Pons (tissue), 1 donor: Measurements from ENCODE around the gene TMEM163.

Source experiments
- DNase-seq: peaks from one replicate; pipeline ENCODE4 v3.0.0-alpha.2; 2016; ENCODE audit warnings: low spot score

The TMEM163 gene

DNA sequence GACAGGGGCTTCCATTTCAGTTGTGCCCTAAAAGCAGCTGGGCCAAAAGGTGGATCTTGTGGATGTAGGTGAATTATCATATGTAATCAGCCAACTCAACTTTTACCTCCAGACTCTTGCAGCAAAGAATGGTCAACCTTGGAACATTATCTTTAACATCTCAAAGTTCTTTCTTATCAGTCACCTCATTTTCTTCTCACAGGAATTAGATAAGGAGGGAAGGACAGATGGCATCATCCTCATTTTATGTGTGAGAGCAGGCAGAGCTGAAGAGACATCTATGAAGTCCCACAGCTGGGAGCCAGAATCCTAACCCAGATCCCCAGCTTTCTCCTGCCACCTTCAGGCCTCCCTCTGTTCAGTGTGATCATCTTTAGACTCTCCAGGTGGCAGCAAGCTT lies 282.9 kb downstream of the TMEM163 start:
- no peak for DNase-seq

DNA sequence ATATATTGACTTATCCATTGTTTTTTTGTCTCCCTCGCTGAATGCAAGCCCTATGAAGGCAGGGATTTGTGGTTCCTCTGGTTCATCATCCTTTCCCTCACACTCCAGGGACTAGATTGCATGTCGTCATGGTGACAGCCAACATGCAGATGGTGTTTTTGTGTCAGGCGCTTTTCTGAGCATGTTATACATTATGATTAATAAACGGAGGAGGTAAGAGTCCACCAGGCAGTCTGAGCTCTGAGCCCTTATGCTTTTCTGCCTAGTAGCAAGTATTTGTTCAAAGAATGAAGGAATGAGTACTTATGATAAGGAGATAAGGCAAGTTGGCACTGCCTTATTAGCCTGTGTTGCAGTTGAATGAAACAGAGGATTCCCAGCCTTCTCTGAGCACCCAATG lies 283.3 kb downstream of the TMEM163 start:
- no peak for DNase-seq

DNA sequence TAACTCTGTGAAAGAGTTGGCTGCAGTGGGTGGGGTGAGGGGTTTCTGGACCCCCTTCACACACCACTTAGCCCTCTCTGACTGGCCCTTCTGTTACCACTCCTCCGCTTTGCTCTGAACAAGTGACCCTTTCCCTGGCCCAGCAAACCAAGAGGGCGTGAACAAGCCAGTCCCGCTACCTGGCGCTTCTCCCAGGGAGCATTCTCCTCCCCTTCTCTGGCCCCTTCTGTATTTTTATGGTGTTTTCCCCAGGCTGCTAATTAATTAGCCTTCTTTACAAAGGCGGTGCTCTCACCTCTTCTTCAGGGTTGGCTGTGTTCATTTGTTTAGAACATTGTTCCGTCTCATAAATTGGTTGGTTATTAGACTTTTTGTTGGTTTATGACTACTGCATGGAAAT lies 284.8 kb downstream of the TMEM163 start:
- no peak for DNase-seq

DNA sequence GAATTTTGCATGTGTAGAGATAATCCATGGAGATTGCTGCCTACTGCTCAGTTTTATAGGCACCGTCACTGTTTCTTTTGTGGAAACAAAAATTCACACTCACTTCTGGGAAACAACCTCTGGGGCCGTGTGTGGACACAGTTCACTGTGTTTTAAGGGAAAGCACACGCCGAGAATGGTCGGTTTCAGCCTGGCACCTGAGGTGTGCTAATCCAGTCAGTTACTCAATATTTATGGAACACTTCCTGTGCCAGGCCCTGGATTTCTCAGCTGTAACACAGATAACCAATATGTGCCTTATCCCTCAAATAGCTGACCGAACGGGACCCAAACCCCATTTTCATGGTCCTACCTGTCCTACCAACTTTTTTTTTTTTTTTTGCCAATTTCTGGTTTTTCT lies 285.3 kb downstream of the TMEM163 start:
- DNase-seq: no peak

DNA sequence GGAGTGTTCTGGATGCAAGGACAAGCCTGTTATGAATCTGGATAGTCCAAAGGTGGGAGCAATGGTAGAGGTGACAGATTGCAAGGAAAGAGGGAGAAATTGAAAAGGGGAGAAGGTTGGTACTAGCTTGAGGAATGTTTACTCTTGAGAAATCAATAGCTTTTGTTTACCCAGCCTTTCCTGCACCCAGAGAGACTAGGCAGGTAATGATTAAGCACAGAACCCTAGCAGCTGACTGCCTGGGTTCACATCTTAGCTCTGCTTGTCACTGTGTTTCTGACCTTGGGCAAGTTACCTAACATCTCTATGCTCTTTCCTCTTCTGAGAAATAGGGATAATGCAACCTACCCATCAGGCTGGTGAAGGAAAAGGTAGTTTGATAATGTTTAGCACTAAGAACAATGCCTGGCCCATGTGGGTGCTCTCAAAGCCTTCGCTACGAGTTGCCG lies 286.3 kb downstream of the TMEM163 start:
- no peak for DNase-seq

DNA sequence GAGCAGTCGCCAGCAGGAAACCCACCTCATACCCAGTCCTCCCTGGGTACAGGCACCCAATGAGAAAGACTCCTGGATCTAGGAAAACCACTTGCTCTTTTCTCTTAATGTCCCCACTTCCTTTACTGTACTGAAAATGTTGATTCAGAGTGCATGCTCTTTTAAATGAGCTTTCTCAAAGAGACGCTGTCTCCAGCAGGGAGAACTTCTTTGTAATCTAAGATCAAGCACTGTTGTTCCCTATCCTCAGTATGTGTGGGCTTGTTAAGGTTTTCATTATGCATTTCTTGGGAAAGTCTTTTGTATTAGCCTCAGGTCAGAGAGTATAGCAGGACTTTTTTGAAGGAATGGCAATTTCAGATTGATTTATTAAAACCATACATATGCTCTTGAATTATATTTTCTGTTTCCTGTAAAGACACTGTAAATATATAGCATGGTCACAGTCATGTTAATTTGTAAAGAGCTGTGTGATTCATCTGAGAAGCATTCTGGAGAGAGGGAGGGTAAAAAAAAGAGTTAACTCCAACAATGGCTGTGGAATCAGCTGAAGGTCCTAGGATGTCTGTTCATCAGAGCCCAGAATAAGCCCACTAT lies 286.9 kb downstream of the TMEM163 start:
- no peak for DNase-seq

DNA sequence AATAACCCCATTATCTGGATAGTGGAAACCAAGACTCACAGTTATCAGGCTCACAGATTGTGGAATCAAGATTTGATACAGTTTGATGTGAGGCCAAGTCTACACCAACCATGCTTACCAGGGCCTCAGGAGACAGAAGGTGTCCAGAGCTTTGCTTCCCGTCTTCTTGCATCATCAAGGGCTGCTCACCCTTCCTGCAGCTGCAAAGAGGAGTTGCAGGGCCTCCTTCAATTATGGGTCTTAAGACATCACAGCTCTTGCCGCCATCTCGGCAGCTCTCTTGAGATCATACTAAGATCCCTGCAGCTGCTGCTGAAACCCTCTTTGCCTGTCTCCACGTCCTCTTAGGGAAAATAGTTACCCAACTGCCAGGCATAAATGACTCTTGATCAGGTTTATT lies 288.9 kb downstream of the TMEM163 start:
- DNase-seq: no peak

DNA sequence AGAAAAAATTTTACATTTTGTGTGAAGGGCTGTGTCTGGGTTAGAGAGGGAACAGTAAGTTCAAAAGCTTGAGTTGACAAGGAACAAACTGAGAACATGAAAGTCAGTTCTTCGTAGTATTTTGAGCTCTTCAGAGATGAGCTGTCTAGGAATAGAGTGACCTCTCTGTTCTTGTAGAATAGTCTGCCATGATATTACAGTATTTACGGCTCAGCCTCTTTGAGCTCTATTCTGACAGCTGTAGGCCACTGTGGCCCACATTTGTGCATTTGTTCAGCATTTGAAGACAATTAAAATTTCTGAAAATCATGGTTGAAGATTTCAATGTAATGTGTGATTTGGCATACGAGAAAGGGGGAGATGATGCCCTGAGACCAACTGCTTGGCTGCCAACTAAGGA lies 292.1 kb downstream of the TMEM163 start:
- no peak for DNase-seq

DNA sequence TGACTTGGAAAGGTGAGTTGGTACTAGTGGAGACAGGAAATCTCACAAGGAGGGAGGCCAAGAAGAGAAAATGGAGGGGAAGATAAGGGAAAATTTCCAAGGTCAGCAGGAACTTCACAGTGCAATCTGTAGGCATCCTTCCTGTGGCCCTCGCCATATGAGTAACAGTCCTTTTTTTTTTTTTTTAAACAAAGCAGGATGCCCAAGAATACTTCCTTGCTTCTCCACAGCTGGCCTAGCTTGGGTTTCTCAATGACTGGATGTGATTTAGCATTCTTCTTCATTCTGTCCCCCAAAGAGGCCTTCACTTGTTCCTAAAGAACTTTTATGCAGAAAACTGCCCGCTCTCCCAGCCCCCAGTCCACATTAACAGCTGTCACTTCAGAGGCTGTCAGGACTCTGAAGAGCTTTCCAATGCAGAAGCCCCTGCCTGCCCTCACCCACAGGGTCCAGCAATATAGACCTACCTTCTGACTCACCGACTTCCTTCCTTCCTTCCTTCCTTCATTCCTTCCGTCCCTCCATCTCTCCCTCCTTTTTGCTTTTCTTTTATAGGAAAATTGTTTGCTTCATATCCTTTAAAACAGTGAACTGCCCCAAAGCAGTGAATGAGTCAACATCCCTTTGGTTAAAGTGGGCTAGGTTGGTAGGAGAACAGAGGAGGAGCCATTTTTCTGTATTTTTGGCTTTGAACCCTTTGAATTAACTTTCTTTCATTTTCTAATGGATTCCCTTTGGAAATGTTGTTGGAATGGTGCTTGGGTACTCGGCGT lies 292.9 kb downstream of the TMEM163 start:
- DNase-seq: no peak

DNA sequence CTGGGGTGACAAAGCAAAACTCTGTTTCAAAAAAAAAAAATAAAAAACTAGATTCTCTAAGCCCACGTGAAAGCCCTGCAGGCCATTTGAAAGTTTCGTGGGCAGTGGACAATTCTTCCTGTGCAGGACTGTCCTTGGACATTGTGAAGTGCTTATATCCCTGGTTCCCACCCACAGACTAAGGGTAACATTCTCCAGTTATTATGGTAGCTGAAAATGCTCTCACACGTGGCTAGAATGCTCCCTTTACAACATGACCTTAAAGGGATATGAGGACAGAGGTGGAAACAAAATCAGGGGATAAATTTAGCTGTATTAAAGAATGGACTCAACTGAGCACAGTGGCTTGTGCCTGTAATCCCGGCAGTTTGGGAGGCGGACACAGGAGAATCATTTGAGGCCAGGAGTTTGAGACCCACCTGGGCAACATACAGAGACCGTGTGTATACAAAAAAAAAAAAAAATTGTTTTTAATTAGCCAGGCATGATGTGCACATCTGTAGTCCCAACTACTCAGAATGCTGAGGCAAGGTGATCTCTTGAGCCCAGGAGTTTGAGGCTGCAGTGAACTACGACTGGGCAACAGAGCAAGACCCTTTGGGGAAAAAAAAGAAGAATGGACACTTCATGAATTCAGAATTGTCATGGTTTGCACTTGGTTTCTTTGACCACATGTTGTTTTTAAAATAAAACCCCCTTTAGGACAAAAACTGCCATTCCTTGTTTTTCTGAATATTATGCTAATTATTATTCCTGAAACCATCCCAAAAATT lies 297.1 kb downstream of the TMEM163 start:
- DNase-seq: no peak

DNA sequence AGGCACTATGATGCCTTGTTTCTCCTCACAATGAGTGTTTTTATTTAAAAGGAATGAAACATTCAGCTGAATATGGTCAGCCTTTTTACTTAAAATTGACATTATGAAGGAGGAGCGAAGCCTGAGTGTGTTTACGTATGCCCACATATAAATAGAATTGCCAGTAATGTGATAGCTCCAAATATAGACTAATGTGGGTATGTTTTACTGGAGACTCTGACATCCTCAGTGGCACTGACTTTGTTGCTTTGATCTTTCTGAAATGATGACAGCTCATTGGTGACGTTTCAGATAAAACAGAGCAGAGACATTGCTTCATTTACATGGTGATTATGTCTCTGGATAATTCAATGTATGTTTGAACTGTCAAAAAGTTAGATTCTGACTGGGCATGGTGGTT lies 297.9 kb downstream of the TMEM163 start:
- DNase-seq: no peak

DNA sequence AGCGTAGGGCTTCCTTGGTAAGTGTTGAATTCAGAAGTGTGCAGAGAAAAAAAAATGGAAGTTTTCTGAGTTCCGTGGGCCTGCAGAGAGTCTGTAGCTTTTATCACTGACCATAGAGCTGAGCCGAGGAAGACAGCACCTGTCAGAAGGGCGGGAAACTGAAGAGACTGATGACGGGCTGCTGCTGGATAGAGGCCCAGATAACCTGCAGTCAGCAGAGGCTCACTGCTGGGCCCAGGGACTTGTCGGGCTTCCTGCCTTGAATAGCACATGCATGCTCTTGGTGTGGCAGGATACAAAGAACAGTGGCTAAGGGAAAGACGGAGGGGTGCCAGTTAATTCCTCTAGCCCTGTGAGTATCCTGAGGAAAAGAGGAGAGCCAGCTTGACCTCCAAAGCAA lies 298.5 kb downstream of the TMEM163 start:
- peak; percentile 54 for DNase-seq

DNA sequence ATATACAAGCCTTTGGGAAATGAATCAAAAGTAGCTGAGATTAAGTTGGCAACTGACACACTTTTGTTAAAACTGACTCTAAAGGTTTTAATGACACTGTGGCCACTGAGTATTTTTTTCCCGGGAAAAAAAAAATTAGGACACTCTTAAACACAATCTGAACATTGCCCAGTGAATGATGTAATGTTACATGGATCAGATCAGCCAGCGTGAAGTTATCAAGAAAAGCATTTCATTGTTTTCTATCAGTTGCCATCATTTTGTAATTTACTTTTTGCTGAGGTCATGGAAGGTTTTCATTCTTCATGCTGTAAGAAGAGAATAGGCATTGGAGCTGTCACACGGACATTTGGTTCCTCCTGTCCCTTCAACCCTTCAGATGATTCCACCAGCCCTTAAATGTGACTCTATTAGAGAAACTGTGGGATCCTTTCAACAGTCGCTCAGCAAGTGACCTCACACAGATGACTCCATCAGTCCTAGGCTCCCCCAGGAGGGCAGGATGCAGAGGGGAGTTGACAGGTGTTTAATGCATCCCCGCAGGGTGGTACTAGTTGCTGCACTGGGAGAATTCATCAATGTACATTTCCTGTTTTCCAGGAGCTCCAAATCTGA lies 300.7 kb downstream of the TMEM163 start:
- no peak for DNase-seq

DNA sequence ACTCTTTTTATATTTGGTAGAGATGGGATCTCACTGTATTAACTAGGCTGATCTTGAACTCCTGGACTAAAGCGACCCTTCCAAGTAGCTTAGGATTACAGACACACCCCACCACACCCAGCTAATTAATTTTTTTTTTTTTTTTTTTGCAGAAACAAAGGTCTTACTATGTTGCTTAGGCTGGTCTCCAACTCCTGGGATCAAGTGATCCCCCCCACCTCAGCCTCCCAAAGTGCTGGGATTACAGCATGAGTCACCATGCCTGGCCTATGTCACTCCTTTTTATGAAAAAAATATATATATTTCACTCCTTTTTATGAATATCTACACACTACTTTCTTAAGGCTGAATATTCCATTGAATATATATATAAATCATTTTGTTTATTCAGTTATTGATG lies 302.2 kb downstream of the TMEM163 start:
- DNase-seq: no peak

DNA sequence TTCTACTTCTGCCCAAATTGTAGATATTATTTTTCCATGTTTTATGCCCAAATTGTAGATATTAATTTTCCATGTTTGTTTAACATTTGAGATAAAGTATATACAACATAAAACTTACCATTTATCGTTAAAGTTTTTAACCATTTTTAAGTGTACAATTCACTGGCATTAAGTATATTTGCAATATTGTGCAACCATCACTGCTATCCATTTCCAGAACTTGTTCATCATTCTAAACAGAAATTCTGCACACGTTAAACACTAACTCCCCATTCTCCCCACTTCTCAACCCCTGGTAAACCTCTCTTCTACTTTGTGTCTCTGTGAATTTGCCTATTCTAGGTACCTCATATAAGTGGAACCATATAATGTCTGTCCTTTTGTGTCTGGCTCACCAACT lies 302.8 kb downstream of the TMEM163 start:
- DNase-seq: no peak

DNA sequence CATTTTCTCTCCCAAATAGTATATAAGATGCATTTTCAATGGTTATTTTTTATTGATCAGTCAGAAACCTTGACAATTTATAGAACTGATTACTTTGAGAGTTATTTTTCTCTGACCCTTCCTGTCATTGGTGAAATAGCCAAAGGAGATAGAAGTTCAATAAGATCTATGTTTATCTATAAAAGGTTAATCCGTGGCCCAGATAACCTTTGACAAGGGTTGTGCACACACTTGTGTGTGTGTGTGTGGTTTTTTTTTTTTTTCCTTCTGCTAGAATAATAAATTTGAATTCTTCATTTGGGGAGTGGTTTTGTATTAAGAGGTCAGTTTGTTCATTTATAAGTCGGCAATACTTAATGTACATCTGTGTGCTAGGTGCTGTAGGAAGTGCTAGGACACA lies 304.9 kb downstream of the TMEM163 start:
- no peak for DNase-seq

DNA sequence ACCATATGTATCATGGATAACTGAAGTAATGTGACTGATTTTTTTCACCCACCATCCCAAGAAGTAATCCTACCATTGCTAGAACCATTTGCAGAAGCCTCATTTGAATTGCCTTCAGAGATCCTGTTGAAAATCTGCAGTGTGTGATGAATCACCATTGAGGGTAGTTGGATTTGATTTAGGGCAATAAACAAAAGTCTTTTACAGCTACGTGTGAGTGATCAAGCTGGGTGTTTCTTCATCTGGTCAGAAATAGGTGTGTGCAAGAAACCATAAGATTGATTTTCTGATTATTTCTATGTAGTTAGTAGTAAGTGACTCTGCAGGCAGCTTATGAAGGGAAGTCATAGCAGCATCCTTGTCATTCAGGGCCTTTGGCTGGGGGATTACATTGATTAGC lies 305.4 kb downstream of the TMEM163 start:
- no peak for DNase-seq

DNA sequence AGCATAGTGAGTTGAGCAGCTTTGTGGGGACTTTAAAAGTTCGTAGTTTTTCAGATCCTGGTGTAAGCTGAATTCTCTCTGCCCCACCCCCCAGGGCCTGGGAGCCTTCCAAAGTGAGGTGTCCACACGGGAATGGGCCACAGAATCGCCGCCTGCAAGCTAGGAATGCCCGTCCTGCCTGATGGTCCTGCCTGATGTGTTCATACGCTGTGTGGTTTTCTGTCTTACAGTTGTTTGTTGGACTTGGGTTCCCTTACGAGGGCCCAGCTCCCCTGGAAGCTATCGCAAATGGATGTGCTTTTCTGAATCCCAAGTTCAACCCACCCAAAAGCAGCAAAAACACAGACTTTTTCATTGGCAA lies 306.2 kb downstream of the TMEM163 start:
- no peak for DNase-seq

DNA sequence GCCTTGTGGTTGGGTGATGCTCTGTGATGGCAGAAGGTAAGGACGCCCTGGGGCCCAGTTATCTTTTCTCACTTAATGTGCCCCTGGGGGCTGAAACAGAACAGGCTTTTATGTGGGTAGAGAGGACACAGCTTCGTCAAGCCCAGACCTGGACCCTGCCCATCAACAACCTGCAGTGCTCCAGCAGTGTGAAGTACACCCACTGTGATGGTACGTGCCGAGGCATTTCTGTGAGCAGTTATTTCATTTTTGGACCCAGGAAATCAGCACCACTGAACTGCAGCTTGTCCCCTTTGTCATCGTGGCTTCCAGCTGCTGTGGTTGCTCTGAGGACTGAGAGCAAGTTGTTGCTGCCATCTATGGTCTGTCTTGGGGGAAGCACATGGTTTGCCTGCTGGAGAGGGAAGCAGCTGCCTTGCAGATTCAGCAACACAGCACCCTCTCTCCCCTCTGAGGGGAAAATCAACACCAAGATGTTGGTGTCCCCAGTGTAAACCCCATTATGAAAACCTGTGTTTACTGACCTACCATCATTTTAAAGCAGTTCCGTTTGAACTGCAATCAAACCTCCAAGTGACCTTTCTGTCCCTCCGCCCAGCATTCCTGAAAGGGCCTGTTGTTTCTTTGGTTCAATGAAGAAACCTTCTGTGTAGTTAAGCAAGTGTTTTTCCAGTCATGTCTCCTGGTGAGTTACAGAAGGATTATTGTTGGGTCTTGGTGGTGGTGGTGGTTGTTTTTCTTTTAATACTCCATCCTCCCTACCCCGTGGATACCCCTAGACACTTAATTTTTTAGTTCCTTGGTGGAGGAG lies 306.8 kb downstream of the TMEM163 start:
- DNase-seq: peak; percentile 99

DNA sequence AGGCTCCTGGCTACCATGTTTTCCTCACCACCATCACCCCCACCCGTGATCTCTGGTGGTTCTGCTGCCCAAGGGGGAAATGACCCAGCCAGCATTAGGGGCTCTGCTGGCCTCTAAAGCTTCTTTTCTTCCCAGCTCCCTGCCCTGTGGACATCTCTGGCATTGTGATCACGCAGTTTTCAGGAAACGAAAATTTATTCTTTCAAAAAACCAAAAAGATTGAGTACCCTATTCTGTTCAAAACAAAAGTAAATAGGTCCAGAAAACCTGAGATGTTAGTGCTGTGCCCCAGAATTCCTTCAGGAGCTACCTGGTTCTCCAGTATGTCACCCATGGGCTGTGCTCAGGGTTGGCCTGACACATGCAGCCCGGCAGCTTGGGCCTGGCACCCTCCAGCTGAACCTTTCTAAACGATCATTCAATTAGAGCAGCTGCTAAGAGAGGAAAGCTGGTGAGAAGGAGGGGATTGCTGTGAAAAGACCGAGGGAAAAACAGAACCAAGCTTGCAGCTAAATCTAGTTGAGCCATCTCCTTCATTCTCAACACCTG lies 307.4 kb downstream of the TMEM163 start:
- DNase-seq: peak; percentile 67

DNA sequence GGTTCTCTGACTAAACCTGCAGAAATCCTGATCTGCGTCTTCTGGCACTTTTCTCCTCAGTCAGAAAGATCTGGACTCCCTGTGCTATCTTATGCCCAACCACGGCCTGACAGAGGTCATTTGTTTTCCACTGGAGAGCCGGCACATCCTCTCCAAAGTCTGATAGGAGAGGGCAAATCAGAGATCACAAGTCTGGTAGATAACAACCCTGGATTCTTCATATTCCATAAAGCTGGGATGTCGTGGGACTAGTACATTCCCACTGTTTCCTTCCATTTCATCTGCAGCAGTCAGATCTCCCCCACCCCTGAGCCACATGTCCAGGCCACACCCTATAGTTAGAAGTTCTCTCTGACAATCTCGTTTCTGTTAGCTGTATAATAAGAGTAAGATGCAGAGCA lies 308.0 kb downstream of the TMEM163 start:
- peak; percentile 70 for DNase-seq

DNA sequence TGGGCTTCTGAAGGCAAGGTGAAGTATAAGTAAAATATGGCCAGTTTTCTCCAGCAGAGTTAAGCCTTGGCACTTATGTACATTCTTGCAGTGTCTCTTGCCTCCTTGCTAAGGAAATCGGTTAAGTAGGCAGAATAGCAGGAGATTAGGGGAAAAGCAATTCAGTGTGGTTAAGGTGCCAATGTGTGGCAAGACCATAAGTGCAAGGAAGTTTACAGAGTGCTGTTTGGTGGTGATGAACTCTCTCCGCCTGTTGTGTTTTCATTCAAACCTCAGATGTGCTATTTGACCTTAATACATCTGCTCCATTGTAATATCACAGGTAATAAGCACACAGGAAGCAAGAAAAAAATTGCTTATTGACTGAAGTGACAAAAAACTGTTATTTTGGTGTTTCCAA lies 308.8 kb downstream of the TMEM163 start:
- no peak for DNase-seq
